Thoracic aorta (tissue), 2 donors: ENCODE results near the gene HECW1. TPM values are rescaled to one million over a fixed set of nuclear protein-coding genes. Genes with fewer than 3 reads are reported as not detected.

ENCODE experiments used
- ATAC-seq: fragments of 150-250 bp; one replicate; pipeline ENCODE4 v1.8.0; 2017; ENCODE audit warnings: low read depth; ENCODE audit not compliant: insufficient number of reproducible peaks, low FRiP score
- DNase-seq: peaks from one replicate; pipeline ENCODE4 v3.0.0-alpha.2; 2020; ENCODE audit warnings: low spot score
- H3K27ac ChIP-seq, 2 donors: fragments of 200-600 bp; sonication (generic); 1 replicate in 1 of 2; 2 replicates in 1 of 2; pipeline ENCODE4 v1.5.1; 2016; ENCODE audit warnings: mild to moderate bottlenecking in 2 of 2, moderate library complexity in 2 of 2
- H3K27me3 ChIP-seq: fragments of 200-600 bp; sonication (generic); replicated peaks from 2 replicates; pipeline ENCODE4 v1.6.0; 2016; ENCODE audit warnings: mild to moderate bottlenecking; ENCODE audit not compliant: insufficient read depth
- H3K36me3 ChIP-seq: fragments of 200-600 bp; sonication (generic); one replicate; pipeline ENCODE4 v1.5.1; 2016
- H3K4me1 ChIP-seq, 2 donors: fragments of 200-600 bp; sonication (generic); 1 replicate in 1 of 2; 2 replicates in 1 of 2; pipeline versions ENCODE4 v1.5.1 to v1.6.0; 2016; ENCODE audit warnings: low read depth in 2 of 2, mild to moderate bottlenecking in 1 of 2; ENCODE audit not compliant: control insufficient read depth in 1 of 2
- H3K4me3 ChIP-seq: fragments of 200-600 bp; sonication (generic); 2 replicates; pipeline ENCODE4 v1.5.1; 2016; ENCODE audit warnings: mild to moderate bottlenecking
- H3K9me3 ChIP-seq: fragments of 200-600 bp; sonication (generic); 2 replicates; pipeline ENCODE4 v1.5.1; 2016
- CTCF ChIP-seq: fragments of 200-600 bp; sonication (generic); IDR thresholded peaks from one replicate; pipeline ENCODE4 v1.5.1; 2019; ENCODE audit warnings: antibody characterized with exemption
- total RNA-seq, 2 donors: library from RNA; depleted of rRNA; stranded (reverse); fragments of >200 nt; gene quantifications; one replicate each; pipeline versions ENCODE4 v1.1.0 to v1.2.3, GENCODE V29; 2016

HECW1 gene
- total RNA-seq, 2 donors from 2014 or later, result 0.28 to 2.3 TPM

DNA sequence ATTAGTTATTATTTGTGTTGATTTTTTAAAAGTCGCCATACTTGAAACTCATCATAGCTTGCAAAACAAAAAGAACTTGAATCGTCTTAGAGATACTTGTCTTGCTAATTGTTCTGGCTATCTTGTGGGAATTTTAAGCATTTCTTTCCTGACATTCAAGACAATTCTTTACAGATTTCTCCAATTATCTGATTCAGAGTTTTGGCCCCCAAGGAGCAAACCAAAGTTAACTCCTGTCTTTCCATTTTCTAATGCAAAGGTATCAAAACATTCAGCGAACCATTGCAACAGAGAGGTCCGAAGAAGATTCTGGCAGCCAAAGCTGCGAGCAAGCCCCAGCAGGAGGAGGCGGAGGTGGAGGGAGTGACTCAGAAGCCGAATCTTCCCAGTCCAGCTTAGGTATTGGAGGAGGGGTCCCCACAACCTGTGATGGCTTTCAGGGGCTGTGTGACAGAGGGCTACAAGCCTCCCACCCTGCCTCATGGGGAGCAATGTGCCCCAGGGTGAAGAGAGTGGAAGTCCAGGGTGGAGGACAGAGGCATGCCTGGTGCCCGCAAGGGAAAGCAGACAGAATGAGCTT lies 351.0 kb downstream of the HECW1 start:
- no peaks in the 10 kb centered on the region for H3K36me3 ChIP-seq
- no peak overlapping the region for H3K4me3 ChIP-seq
- ATAC-seq (no peak), DNase-seq (no peak)
- no peaks in the 10 kb centered on the region for H3K9me3 ChIP-seq
- TF ChIP-seq CTCF, result no peak
- H3K4me1 ChIP-seq, result no peaks in the 10 kb centered on the region
- H3K27ac ChIP-seq, result no peak overlapping the region
- H3K27me3 ChIP-seq, result no peaks in the 10 kb centered on the region

GRCh38 chr7:43465581-43466554 lies 353.4 kb downstream of the HECW1 start:
- no peak for ATAC-seq
- Histone ChIP-seq H3K4me1 (no peaks in the 10 kb centered on the region), H3K27me3 (no peaks in the 10 kb centered on the region), H3K4me3 (no peak overlapping the region), H3K27ac (no peak overlapping the region), H3K9me3 (no peaks in the 10 kb centered on the region), H3K36me3 (no peaks in the 10 kb centered on the region)
- DNase-seq, result no peak
- TF ChIP-seq CTCF, result no peak

GRCh38 chr7:43467406-43467805 lies 355.0 kb downstream of the HECW1 start:
- Histone ChIP-seq H3K9me3 (no peaks in the 10 kb centered on the region), H3K27me3 (no peaks in the 10 kb centered on the region), H3K27ac (no peak overlapping the region), H3K4me1 (no peaks in the 10 kb centered on the region), H3K36me3 (no peaks in the 10 kb centered on the region), H3K4me3 (no peak overlapping the region)
- no peak for TF ChIP-seq CTCF
- ATAC-seq (no peak), DNase-seq (no peak)

- ATAC-seq (no peak), DNase-seq (no peak)
- H3K27me3 ChIP-seq, result no peaks in the 10 kb centered on the region
Measured at GRCh38 chr7:43467846-43468245, 355.4 kb downstream of the HECW1 start.

More at GRCh38 chr7:43467846-43468245, 355.4 kb downstream of the HECW1 start:
- no peak for TF ChIP-seq CTCF
- Histone ChIP-seq H3K4me1 (no peaks in the 10 kb centered on the region), H3K4me3 (no peak overlapping the region), H3K9me3 (no peaks in the 10 kb centered on the region), H3K27ac (no peak overlapping the region), H3K36me3 (no peaks in the 10 kb centered on the region)
